Measurements from ENCODE around the gene EFNB2.

DNA sequence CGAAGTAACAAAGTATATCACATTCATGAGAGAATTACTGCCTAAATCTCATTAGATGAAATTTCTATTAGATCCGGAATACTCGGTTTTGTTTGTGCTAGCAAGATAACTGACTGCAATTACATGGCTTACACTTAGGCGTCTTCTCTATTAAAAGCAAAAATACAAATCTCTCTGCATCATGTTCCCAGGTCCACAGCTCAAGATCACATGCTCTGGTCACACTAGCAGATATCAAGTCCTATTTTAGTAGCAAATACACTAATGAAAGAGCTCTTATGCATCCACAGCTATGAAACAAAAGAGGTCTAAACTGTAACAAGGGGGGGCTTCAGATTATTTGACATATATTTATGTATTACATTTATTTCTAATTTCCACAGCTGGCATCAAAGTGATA is 53.5 kb downstream of the EFNB2 start:
- TF ChIP-seq, protein P1, sequence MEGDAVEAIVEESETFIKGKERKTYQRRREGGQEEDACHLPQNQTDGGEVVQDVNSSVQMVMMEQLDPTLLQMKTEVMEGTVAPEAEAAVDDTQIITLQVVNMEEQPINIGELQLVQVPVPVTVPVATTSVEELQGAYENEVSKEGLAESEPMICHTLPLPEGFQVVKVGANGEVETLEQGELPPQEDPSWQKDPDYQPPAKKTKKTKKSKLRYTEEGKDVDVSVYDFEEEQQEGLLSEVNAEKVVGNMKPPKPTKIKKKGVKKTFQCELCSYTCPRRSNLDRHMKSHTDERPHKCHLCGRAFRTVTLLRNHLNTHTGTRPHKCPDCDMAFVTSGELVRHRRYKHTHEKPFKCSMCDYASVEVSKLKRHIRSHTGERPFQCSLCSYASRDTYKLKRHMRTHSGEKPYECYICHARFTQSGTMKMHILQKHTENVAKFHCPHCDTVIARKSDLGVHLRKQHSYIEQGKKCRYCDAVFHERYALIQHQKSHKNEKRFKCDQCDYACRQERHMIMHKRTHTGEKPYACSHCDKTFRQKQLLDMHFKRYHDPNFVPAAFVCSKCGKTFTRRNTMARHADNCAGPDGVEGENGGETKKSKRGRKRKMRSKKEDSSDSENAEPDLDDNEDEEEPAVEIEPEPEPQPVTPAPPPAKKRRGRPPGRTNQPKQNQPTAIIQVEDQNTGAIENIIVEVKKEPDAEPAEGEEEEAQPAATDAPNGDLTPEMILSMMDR (conservative IDR thresholded peaks at IDR 0.05; ENCODE audit: low read length) = no peak
- TF ChIP-seq EZH2phosphoT487 (IDR thresholded peaks at IDR 0.05; ENCODE audit: borderline replicate concordance, low read depth, low read length) = no peak
